HepG2 (cell line): ENCODE data around the gene YTHDF1. TPM values are rescaled to one million over a fixed set of nuclear protein-coding genes. Genes with fewer than 3 reads are reported as not detected.
A peak's percentile ranks its signal among the peaks of the same experiment; 100 is the strongest.

Source experiments
- CHD4 ChIP-seq: fragments of 200-600 bp; sonication (generic); IDR thresholded peaks from 2 replicates; pipeline ENCODE4 v1.7.0; 2017; ENCODE audit warnings: mild to moderate bottlenecking, low read length, borderline replicate concordance
- HMGA1 ChIP-seq: sonication (generic); formaldehyde crosslinking; conservative IDR thresholded peaks from 2 replicates; pipeline ENCODE4 v1.4.0; 2020; ENCODE audit warnings: missing genetic modification reagents
- JUN ChIP-seq: sonication (generic); formaldehyde crosslinking; IDR thresholded peaks from 2 replicates; pipeline ENCODE4 v1.4.0; 2020; ENCODE audit warnings: mild to moderate bottlenecking, missing genetic modification reagents
- KLF13 ChIP-seq: sonication (generic); formaldehyde crosslinking; IDR thresholded peaks from 2 replicates; pipeline ENCODE4 v1.4.0; 2020; ENCODE audit warnings: mild to moderate bottlenecking, missing genetic modification reagents
- NBN ChIP-seq: fragments of 450-650 bp; conservative IDR thresholded peaks from 2 replicates; pipeline ENCODE4 v1.6.1; 2017
- ZFP36L2 ChIP-seq: sonication (generic); formaldehyde crosslinking; IDR thresholded peaks from 2 replicates; pipeline ENCODE4 v1.4.0; 2020; ENCODE audit warnings: missing genetic modification reagents
- ZNF670 ChIP-seq: sonication (generic); formaldehyde crosslinking; IDR thresholded peaks from 2 replicates; pipeline ENCODE4 v1.8.0; 2022; ENCODE audit warnings: mild to moderate bottlenecking, missing genetic modification reagents, borderline replicate concordance
- ZNF850 ChIP-seq: sonication (generic); formaldehyde crosslinking; conservative IDR thresholded peaks from 2 replicates; pipeline ENCODE4 v1.9.0; 2021; ENCODE audit warnings: mild to moderate bottlenecking, missing genetic modification reagents
- polyA plus RNA-seq, 8 experiments: library from polyadenylated mRNA; depleted of rRNA in 3 of 8; stranded (reverse) in 7 of 8; unstranded in 1 of 8; fragments of >200 nt; fragmentation: Illumina TruSeq in 4 of 8; extraction: Trizol in 4 of 8; gene quantifications; 2 replicates each; pipeline versions ENCODE4 v1.2.1 to v1.2.3, GENCODE V29; 2011 to 2016; ENCODE audit warnings: low read depth in 4 of 8, missing spikeins in 1 of 8, mixed read lengths in 1 of 8; ENCODE audit not compliant: insufficient read depth in 1 of 8
- total RNA-seq, 5 experiments: library from RNA; depleted of rRNA; stranded (reverse); fragments of >200 nt; fragmentation: Illumina TruSeq; extraction: Trizol; gene quantifications; 2 replicates each; pipeline ENCODE4 v1.2.3, GENCODE V29; 2016; ENCODE audit warnings: low read depth in 1 of 5
- TF ChIP-seq, protein P1 (sequence below): IDR thresholded peaks from 2 replicates; pipeline ENCODE4 v1.6.1; 2016; ENCODE audit warnings: low read depth, missing genetic modification reagents, missing compliant biosample characterization
- TF ChIP-seq, protein P2 (sequence below): IDR thresholded peaks from 2 replicates; pipeline ENCODE4 v1.6.1; 2016
- TF ChIP-seq, protein P3 (sequence below): IDR thresholded peaks from 2 replicates; pipeline ENCODE4 v1.6.1; 2016
- TF ChIP-seq, protein P4 (sequence below): sonication (generic); formaldehyde crosslinking; IDR thresholded peaks from 2 replicates; pipeline ENCODE4 v1.4.0; 2020; ENCODE audit warnings: mild to moderate bottlenecking, missing genetic modification reagents, borderline replicate concordance
- TF ChIP-seq, protein P5 (sequence below): IDR thresholded peaks from 2 replicates; pipeline ENCODE4 v1.6.1; 2012; ENCODE audit warnings: low read depth, low read length, improper control_type of control experiment
- TF ChIP-seq, protein P6 (sequence below): sonication (generic); formaldehyde crosslinking; IDR thresholded peaks from 2 replicates; pipeline ENCODE4 v1.4.0; 2020; ENCODE audit warnings: mild to moderate bottlenecking, missing genetic modification reagents

YTHDF1 gene
- total and polyA plus RNA-seq, 2 of the 13 experiments (the other 11 are each of a cell fraction or from before 2014, with no cell fraction given), result 34.5 to 37.7 TPM

DNA sequence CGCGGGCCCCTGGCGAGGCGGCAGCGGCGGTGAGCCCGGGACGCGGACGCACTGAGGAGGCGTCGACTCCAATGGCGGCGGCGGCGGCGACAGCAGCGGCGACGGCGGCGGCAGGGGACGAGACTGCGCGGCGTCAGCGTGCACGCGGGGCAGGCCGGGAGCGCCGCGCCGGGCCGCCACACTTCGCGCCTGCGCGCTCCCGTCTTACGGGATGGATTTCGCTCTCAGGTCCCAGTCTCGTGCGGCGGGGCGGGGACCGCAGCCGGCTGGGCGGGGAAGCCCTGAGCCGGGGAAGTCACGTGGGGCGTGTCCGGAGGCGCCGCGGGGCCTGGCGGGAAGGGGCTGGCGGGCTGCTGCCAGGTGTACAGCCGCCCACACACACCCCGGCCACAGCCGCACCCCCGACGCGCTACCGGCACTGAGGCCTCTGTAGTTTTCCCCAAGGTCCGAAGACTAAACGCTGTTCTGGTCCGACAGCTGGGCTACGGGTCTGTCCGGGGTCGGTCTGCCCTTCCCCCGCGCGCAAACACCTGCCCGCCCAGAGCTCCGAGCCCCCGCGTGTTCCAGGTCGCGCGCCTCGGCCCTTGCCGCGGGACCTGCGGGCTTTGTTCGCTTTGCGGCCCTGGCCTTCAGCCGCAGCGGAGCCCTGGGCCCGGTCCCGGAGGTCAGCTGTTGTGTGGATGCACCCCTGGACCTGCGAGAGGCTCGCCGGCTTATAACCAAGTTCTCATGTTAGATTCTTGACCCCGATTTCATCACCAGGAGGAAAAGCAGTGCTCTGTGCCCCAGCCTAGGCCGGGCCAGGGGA is at the start of gene YTHDF1 (continued):
- no peak for TF ChIP-seq ZNF670 (CRISPR knock-in tag)
- TF ChIP-seq ZNF850 (CRISPR knock-in tag), result no peak; the same call in 1 of the 2 replicates
- no peak for TF ChIP-seq HMGA1 (CRISPR knock-in tag)
- TF ChIP-seq, protein P1, sequence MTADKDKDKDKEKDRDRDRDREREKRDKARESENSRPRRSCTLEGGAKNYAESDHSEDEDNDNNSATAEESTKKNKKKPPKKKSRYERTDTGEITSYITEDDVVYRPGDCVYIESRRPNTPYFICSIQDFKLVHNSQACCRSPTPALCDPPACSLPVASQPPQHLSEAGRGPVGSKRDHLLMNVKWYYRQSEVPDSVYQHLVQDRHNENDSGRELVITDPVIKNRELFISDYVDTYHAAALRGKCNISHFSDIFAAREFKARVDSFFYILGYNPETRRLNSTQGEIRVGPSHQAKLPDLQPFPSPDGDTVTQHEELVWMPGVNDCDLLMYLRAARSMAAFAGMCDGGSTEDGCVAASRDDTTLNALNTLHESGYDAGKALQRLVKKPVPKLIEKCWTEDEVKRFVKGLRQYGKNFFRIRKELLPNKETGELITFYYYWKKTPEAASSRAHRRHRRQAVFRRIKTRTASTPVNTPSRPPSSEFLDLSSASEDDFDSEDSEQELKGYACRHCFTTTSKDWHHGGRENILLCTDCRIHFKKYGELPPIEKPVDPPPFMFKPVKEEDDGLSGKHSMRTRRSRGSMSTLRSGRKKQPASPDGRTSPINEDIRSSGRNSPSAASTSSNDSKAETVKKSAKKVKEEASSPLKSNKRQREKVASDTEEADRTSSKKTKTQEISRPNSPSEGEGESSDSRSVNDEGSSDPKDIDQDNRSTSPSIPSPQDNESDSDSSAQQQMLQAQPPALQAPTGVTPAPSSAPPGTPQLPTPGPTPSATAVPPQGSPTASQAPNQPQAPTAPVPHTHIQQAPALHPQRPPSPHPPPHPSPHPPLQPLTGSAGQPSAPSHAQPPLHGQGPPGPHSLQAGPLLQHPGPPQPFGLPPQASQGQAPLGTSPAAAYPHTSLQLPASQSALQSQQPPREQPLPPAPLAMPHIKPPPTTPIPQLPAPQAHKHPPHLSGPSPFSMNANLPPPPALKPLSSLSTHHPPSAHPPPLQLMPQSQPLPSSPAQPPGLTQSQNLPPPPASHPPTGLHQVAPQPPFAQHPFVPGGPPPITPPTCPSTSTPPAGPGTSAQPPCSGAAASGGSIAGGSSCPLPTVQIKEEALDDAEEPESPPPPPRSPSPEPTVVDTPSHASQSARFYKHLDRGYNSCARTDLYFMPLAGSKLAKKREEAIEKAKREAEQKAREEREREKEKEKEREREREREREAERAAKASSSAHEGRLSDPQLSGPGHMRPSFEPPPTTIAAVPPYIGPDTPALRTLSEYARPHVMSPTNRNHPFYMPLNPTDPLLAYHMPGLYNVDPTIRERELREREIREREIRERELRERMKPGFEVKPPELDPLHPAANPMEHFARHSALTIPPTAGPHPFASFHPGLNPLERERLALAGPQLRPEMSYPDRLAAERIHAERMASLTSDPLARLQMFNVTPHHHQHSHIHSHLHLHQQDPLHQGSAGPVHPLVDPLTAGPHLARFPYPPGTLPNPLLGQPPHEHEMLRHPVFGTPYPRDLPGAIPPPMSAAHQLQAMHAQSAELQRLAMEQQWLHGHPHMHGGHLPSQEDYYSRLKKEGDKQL (CRISPR knock-in tag), result peak; percentile 22; the same call in 1 of the 2 replicates
- TF ChIP-seq JUN (CRISPR knock-in tag), result peak; percentile 79; the same call in 1 of the 2 replicates
- TF ChIP-seq, protein P2, sequence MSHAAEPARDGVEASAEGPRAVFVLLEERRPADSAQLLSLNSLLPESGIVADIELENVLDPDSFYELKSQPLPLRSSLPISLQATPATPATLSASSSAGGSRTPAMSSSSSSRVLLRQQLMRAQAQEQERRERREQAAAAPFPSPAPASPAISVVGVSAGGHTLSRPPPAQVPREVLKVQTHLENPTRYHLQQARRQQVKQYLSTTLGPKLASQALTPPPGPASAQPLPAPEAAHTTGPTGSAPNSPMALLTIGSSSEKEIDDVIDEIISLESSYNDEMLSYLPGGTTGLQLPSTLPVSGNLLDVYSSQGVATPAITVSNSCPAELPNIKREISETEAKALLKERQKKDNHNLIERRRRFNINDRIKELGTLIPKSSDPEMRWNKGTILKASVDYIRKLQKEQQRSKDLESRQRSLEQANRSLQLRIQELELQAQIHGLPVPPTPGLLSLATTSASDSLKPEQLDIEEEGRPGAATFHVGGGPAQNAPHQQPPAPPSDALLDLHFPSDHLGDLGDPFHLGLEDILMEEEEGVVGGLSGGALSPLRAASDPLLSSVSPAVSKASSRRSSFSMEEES (CRISPR knock-in tag), result peak; percentile 97
- no peak for TF ChIP-seq NBN
- TF ChIP-seq KLF13, result peak; percentile 89; the same call in 1 of the 2 replicates
- TF ChIP-seq, protein P3, sequence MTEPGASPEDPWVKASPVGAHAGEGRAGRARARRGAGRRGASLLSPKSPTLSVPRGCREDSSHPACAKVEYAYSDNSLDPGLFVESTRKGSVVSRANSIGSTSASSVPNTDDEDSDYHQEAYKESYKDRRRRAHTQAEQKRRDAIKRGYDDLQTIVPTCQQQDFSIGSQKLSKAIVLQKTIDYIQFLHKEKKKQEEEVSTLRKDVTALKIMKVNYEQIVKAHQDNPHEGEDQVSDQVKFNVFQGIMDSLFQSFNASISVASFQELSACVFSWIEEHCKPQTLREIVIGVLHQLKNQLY (CRISPR knock-in tag), result peak; percentile 79; the same call in 1 of the 2 replicates
- TF ChIP-seq, protein P4, sequence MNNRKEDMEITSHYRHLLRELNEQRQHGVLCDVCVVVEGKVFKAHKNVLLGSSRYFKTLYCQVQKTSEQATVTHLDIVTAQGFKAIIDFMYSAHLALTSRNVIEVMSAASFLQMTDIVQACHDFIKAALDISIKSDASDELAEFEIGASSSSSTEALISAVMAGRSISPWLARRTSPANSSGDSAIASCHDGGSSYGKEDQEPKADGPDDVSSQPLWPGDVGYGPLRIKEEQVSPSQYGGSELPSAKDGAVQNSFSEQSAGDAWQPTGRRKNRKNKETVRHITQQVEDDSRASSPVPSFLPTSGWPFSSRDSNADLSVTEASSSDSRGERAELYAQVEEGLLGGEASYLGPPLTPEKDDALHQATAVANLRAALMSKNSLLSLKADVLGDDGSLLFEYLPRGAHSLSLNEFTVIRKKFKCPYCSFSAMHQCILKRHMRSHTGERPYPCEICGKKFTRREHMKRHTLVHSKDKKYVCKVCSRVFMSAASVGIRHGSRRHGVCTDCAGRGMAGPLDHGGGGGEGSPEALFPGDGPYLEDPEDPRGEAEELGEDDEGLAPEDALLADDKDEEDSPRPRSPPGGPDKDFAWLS (CRISPR knock-in tag), result peak; percentile 84
- TF ChIP-seq, protein P5, sequence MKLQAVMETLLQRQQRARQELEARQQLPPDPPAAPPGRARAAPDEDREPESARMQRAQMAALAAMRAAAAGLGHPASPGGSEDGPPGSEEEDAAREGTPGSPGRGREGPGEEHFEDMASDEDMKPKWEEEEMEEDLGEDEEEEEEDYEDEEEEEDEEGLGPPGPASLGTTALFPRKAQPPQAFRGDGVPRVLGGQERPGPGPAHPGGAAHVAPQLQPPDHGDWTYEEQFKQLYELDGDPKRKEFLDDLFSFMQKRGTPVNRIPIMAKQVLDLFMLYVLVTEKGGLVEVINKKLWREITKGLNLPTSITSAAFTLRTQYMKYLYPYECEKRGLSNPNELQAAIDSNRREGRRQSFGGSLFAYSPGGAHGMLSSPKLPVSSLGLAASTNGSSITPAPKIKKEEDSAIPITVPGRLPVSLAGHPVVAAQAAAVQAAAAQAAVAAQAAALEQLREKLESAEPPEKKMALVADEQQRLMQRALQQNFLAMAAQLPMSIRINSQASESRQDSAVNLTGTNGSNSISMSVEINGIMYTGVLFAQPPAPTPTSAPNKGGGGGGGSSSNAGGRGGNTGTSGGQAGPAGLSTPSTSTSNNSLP, result no peak
- TF ChIP-seq CHD4, result no peak
- 0 out of 2 replicates have a peak, but pooled peaks have one; percentile 42 for TF ChIP-seq ZFP36L2
- TF ChIP-seq, protein P6, sequence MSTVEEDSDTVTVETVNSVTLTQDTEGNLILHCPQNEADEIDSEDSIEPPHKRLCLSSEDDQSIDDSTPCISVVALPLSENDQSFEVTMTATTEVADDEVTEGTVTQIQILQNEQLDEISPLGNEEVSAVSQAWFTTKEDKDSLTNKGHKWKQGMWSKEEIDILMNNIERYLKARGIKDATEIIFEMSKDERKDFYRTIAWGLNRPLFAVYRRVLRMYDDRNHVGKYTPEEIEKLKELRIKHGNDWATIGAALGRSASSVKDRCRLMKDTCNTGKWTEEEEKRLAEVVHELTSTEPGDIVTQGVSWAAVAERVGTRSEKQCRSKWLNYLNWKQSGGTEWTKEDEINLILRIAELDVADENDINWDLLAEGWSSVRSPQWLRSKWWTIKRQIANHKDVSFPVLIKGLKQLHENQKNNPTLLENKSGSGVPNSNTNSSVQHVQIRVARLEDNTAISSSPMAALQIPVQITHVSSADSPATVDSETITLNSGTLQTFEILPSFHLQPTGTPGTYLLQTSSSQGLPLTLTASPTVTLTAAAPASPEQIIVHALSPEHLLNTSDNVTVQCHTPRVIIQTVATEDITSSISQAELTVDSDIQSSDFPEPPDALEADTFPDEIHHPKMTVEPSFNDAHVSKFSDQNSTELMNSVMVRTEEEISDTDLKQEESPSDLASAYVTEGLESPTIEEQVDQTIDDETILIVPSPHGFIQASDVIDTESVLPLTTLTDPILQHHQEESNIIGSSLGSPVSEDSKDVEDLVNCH (CRISPR knock-in tag), result no peak; the same call in 1 of the 2 replicates
